Endothelial cell (in vitro differentiated cells): ENCODE measurements around the gene KCNIP4. TPM values are rescaled to one million over a fixed set of nuclear protein-coding genes. Genes with fewer than 3 reads are reported as not detected.

Source experiments
- DNase-seq: peaks from one replicate; pipeline ENCODE4 v3.0.0; 2021; ENCODE audit warnings: low spot score
- H3K27ac Mint-ChIP-seq: one replicate; pipeline ENCODE4 v1.8.0; 2021; ENCODE audit warnings: mixed read lengths, inconsistent platforms; ENCODE audit not compliant: unreplicated experiment
- H3K27me3 Mint-ChIP-seq: one replicate; pipeline ENCODE4 v1.8.0; 2021; ENCODE audit warnings: mild to moderate bottlenecking, moderate library complexity, mixed read lengths, inconsistent platforms; ENCODE audit not compliant: unreplicated experiment
- H3K36me3 Mint-ChIP-seq: one replicate; pipeline ENCODE4 v1.8.0; 2021; ENCODE audit warnings: mild to moderate bottlenecking, low read depth, mixed read lengths, inconsistent platforms; ENCODE audit not compliant: unreplicated experiment
- H3K4me1 Mint-ChIP-seq: one replicate; pipeline ENCODE4 v1.8.0; 2021; ENCODE audit warnings: mild to moderate bottlenecking, mixed read lengths, inconsistent platforms; ENCODE audit not compliant: unreplicated experiment
- H3K4me3 Mint-ChIP-seq: one replicate; pipeline ENCODE4 v1.8.0; 2021; ENCODE audit warnings: mild to moderate bottlenecking, mixed read lengths, inconsistent platforms; ENCODE audit not compliant: unreplicated experiment
- H3K9me3 Mint-ChIP-seq: one replicate; pipeline ENCODE4 v1.8.0; 2021; ENCODE audit warnings: mixed read lengths, inconsistent platforms; ENCODE audit not compliant: unreplicated experiment
- CTCF ChIP-seq: fragments of 200-600 bp; sonication (generic); IDR thresholded peaks from one replicate; pipeline ENCODE4 v1.5.0; 2021; ENCODE audit warnings: antibody characterized with exemption; ENCODE audit not compliant: unreplicated experiment
- total RNA-seq: library from RNA; stranded (reverse); fragmentation: NEBNext Ultra II Directional; extraction: Animal tissue kit (Norgen Biotek cat#: 25700); gene quantifications from one replicate; pipeline ENCODE4 v1.2.1, GENCODE V29; 2021; ENCODE audit not compliant: unreplicated experiment

KCNIP4 gene
- total RNA-seq, 1 donor from 2014 or later, result 0.31 TPM

- no peak for TF ChIP-seq CTCF
- DNase-seq, result no peak
- Mint-ChIP-seq H3K27ac (no peak overlapping the region), H3K27me3 (peaks cover 1% of the 10 kb centered on the region), H3K4me1 (no peaks in the 10 kb centered on the region), H3K4me3 (no peak overlapping the region), H3K9me3 (no peaks in the 10 kb centered on the region), H3K36me3 (no peaks in the 10 kb centered on the region)
These were observed 1058.7 kb downstream of the KCNIP4 start for GRCh38 chr4:20889901-20890300.

GRCh38 chr4:20883677-20884076 lies 1064.9 kb downstream of the KCNIP4 start:
- Mint-ChIP-seq H3K9me3 (no peaks in the 10 kb centered on the region), H3K4me1 (peaks cover 3% of the 10 kb centered on the region), H3K36me3 (no peaks in the 10 kb centered on the region), H3K27me3 (peaks cover 3% of the 10 kb centered on the region), H3K27ac (no peak overlapping the region), H3K4me3 (no peak overlapping the region)
- no peak for DNase-seq
- no peak for TF ChIP-seq CTCF

- H3K27ac Mint-ChIP-seq, result no peak overlapping the region
- peaks cover 3% of the 10 kb centered on the region for H3K27me3 Mint-ChIP-seq
- H3K4me1 Mint-ChIP-seq, result peaks cover 3% of the 10 kb centered on the region
These were observed 1065.3 kb downstream of the KCNIP4 start for GRCh38 chr4:20883231-20883630.

GRCh38 chr4:20882500-20882899 lies 1066.1 kb downstream of the KCNIP4 start:
- no peak overlapping the region for H3K27ac Mint-ChIP-seq

More at GRCh38 chr4:20883231-20883630, 1065.3 kb downstream of the KCNIP4 start:
- TF ChIP-seq CTCF, result no peak
- Mint-ChIP-seq H3K9me3 (no peaks in the 10 kb centered on the region), H3K4me3 (no peak overlapping the region), H3K36me3 (no peaks in the 10 kb centered on the region)
- no peak for DNase-seq

GRCh38 chr4:20881658-20882057 lies 1066.9 kb downstream of the KCNIP4 start:
- H3K36me3 Mint-ChIP-seq, result no peaks in the 10 kb centered on the region

More at GRCh38 chr4:20882500-20882899, 1066.1 kb downstream of the KCNIP4 start:
- Mint-ChIP-seq H3K36me3 (no peaks in the 10 kb centered on the region), H3K4me1 (peaks cover 3% of the 10 kb centered on the region), H3K4me3 (no peak overlapping the region), H3K9me3 (no peaks in the 10 kb centered on the region), H3K27me3 (peaks cover 3% of the 10 kb centered on the region)
- TF ChIP-seq CTCF, result no peak
- no peak for DNase-seq

More at GRCh38 chr4:20881658-20882057, 1066.9 kb downstream of the KCNIP4 start:
- Mint-ChIP-seq H3K4me3 (no peak overlapping the region), H3K9me3 (no peaks in the 10 kb centered on the region), H3K4me1 (peaks cover 3% of the 10 kb centered on the region), H3K27ac (no peak overlapping the region), H3K27me3 (peaks cover 3% of the 10 kb centered on the region)
- no peak for TF ChIP-seq CTCF
- no peak for DNase-seq
